HG02588 (cell line): ENCODE measurements around the gene HTR6.
"Not testable (repeated sequence)": the region's sequence is repeated elsewhere in the genome, so short reads cannot be mapped to it uniquely, and the experiment has no call there.

Experiments
- ATAC-seq: cut with Tn5 transposase; IDR thresholded peaks from one replicate; pipeline ENCODE4 v1.9.1; 2021; ENCODE audit warnings: mild to moderate bottlenecking, moderate library complexity; ENCODE audit not compliant: unreplicated experiment

HTR6 gene

DNA sequence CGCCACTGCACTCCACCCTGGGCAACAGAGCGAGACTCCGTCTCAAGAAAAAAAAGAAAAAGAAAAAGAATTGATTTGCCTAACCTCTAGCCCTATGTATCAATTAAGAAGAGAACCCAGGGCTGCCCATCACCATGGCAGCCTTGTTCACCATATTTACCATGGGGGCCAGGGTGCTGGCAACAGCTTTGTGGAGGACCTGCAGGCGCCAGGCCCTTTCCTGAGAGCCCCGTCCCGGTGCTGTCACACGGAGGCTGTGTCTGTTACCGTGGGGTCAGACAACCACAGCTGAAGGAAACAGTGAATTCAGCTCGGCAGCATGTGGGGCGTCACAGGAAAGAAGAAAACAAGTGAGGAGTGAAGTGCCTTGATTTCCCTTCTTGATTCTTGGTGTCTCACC, 27.1 kb upstream of the HTR6 start:
- ATAC-seq: no peak

GRCh38 chr1:19639228-19639627, 25.4 kb upstream of the HTR6 start:
- ATAC-seq: not testable (repeated sequence)

DNA sequence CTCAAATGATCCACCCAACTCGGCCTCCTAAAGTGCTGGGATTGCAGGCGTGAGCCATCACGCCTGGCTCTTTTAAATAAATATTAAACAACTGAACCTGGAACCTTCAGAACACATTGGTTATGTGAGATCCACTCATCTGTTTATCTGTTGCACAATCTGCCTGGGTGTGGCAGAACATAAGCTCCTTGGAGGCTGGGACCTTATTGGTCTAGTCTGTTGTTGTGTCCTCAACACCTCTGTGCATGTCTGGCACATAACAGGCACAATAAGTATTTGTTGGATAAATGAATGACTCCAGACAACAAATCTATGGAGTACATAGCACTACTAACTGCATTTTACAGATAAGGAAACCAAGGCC, 24.7 kb upstream of the HTR6 start:
- no peak for ATAC-seq

DNA sequence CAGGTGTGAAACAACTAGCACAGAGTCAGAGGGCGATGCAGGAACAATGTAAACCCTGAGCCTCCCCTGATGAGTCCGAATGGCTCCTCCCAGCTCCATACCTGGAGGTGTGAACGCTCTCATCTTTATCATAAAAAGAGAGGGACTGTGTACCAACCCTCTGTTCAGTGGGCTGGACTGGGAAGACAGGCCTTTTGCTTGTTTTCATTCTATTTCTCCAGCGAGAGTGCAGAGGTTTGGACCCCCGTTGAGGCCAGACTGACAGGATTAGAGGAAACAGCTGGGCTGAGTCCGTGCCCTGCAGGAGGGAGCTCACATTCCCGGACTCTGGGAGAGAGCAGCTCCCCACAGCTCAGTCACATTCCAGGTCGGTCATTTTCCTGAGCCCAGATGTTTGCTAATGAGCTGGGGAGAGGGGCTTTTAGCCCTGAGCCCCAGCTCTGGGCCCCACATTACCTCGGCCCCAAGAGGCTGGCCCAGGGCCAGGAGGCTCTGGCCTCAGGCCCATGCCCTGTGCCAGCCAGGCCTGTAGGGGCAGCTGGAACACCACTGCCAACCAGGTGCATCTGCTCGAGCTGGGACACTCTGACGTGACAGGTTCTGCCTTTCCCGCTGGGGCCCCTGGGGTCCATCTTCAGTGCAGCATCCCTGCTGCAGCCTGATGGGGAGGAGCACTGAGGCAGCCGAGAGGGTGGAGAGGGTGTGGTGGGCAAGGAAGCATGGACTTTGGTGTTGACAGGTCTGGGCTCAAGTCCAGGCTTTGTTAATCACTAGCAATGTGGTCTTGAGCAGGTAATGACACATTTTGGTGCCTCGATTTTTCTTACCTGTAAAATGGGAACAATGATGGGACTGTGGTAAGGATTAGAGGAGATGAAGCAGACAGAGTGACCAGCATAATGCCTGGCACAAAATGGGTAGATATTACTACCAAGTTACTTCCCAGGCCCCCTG, 24.0 kb upstream of the HTR6 start:
- no peak for ATAC-seq

DNA sequence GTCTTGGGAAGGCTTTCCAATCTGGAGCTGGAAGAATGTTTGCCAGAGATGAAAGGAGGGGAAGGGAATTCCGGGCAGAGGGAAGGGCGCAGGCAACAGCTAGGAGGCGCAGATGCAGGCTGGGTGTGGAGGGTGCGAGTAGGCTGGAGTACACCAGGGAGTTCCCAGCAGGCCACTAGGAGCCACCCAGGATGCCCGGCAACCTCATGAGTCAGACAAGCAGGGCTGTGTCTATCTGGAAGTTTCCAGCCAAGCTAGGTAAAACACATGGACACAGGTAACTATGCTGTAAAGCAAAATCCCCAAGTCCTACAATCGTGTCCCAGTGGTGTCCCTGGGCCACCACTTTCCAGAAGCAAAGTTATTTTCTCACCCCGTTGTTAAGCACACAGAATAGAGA, 21.6 kb upstream of the HTR6 start:
- ATAC-seq: no peak

DNA sequence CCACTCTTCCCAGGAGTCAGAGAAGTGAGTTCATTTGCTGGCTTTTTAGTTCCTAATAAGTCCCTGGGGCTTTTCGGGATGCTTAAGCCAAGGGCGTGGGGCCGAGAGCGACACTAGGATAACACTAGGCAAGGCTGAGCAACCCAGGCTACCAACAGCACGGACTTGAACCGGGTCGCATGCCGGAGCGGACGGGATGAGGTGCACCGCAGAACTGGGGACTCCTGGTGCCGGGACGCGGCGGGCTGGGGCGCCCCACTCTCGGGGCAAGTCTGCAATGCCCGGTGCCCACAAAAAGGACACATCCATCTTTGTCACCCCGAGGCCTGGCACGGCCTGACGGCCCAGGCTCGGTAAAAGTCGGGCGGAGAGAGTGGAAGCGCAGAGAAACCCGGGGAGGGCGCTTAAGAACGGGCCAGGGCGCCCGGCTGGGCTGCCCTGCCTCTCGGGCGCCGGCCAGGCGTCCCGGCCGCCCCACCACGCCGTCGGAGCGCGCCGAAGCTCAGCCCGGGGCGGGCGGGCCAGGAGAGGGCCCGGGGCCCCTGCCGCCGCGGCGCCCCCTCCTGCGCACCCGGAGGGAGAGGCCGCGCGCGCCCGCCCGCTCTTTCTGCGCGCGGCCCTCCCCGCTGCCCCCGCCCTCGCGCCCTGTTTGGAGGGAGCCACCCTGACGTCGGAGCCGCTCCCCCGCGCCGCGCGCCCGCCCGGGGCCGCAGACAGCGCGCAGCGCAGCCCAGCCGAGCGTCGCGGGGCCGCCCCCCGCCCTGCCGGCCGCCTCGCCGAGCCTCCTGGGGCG, 20.9 kb upstream of the HTR6 start, which contains the start of gene NBL1:
Gene NBL1 (plus strand): TSS at position 710 of the 793 bp plus-strand sequence. CDS start 10,720 bp downstream, outside the sequence.
- no peak for ATAC-seq

DNA sequence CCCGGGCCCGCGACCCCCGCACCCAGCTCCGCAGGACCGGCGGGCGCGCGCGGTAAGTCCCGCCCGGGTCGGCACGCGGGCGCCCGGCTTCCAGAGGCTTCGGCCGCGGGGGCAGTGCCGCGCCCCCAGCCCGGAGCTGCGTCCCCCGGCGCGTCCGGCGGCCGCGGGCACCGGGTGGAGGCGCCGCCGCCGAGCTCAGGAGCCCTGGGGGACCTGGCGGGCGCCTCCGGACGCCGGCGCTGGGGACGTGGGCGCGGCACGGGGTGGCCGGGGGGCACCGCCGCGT, 20.3 kb upstream of the HTR6 start:
- ATAC-seq: no peak

DNA sequence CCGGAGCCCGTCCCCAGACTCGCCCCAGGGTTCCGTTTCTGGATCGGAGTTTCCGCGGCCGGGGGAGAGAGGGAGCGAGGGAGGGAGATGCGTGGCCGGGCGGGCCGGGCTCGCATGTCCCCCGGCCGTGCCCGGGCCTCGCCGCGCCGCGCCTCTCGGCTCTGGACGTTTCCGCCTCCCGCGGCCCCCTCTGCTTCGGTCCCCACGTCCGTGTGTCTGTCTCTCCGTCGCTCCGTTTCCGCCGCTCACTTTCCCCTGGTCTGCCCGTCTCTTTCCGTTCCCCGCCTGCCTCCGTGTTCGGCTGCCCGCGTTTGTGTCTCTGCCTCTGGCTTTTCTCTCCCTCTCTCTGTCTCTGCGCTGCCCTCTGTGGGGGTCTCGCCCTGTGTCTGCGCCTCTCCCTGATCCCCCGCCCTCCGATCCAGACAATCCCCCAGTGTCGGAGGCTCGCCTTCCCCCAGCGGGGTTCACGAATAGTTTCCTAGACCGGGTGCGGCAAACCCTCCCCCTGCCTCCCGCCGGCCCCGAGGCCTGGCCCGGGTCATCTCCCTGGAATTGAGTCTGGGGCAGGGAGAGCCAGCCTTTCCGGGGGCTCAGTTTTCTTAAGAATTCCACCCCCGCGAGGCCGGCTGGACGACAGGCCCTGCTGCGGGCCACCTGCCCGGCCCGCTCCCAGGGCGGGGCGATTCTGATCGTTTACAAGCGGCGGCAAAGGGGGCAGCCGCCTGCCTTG, 19.8 kb upstream of the HTR6 start:
- ATAC-seq: no peak

DNA sequence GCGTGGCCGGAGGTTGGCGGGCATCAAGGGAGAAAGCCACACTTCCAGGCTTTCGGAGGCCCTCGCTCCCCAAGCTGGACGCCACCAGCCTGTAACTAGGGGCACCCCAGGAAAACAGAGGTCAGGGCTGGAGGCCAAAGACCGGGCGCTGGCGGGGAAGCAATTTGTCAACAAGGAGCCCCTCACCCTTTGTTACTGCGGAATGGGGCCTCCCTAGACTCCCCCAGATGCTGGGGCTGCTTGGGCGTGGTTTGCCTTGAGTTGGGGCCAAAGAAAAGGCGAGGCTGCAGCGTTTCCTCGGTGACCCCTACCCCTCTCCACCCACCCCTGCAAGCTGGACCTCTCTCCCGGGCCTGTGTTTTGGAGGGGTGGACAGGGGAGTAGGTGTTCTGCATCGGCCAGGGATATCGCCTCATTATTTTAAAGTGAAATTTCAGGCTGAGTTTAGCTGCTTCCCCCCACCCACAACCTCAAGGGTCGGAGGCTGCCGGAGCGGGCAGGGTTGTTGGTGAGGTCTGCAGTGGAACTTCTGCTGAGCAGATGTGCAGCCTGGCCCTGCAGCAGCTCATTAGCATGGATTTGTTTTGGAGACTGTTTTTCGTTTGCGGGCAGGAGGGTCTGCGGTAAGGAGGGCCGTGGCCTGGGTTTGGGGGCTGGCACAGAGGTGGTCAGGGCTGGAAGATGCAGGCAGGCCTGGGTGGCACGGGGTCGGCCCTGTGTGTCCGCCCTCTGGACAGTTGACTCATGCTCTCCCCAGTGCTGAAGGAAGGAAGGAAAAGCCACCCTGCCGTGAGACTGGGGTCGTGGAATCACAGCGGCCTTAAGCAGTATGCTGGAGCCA, 19.0 kb upstream of the HTR6 start:
- ATAC-seq: no peak

DNA sequence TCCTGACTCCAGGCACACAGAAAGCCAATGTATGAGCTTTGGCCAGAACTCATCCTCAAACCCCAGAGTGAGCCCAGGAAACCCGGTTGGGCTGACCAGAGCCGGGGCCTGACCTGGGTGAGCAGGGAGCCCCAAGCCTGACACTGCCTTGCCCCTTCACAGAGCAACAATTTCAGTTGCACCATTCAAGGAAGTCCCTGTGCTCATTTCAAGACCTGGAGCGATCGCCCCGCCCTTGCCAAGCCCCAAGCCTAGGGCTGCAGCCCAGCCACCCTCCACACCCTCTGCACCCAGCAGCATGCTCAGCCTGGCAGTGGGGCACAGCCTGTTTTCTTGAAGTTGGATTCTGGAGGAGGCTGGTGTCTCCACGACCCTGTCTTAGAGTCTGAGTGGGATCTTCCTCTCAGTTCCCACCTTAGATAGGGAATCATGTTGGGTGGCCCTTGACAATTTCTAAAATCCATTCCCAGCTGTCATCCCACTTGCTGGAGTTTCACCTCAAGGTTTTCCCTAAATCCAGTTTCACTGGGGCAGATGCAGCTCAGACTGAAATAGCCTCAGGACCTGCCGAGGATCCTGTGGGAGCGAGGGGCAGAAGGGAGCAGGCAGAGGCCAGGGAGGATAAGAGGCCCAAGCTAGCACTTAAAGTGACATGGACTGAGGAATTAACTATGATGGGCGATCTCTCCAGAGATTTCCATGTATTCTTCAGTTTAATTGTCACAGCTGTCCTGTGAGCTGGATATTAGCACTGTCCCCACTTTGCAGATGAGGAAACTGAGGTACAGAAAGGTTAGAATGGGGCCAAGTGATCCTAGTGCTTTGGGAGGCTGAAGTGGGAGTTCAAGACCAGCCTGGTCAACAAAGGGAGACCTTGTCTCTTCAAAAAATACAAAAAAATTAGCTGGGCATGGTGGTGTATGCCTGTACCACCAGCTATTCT, 18.0 kb upstream of the HTR6 start:
- ATAC-seq: no peak

- ATAC-seq: no peak
Observed at GRCh38 chr1:19647643-19648042, 17.0 kb upstream of the HTR6 start.

- ATAC-seq: no peak
Observed at GRCh38 chr1:19648239-19648638, 16.4 kb upstream of the HTR6 start.

- ATAC-seq: no peak
Observed at GRCh38 chr1:19648689-19649088, 16.0 kb upstream of the HTR6 start.

GRCh38 chr1:19650416-19651140, 14.1 kb upstream of the HTR6 start:
- ATAC-seq: no peak

DNA sequence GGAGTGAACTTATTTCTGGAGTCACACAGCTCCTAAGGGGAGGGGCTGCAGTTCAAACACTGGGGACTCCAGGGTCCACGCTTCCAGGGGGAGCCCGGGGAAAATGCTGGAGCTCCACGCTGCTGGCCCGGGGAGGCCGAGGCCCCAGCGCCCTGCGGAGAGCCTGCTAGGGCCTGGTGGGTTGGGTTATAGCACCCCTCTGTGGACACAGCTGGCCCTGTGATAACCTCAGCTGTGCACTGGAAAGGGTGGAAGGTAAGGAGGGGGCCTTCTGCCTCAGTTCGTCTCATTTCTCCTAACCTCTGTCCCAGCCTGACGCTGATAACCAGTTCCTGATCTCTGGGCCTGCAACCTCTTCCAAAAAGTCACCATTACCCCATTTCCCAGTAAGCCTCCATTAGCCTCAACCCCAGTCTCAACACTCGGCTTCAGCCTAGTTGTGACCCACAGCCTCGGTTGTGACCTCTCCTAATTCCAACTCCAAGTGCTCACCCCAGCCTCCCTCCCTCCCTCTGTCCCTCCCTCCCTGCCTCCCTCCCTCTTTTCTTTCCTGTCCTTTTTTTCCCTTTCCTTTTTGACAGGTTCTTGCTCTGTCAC, 13.4 kb upstream of the HTR6 start:
- no peak for ATAC-seq

GRCh38 chr1:19654386-19654785, 10.3 kb upstream of the HTR6 start:
- ATAC-seq: no peak

- no peak for ATAC-seq
Observed at GRCh38 chr1:19654886-19655717, 9.6 kb upstream of the HTR6 start.

GRCh38 chr1:19655718-19656080, 9.0 kb upstream of the HTR6 start:
- no peak for ATAC-seq
